ENCODE measurements around the gene OPTC.

The OPTC gene

GRCh38 chr1:203526572-203526971 lies 32.6 kb downstream of the OPTC start:
- TF ChIP-seq YY2 (tag by site-specific recombination; IDR thresholded peaks at IDR 0.05) (no peak), KLF1 (tag by site-specific recombination; IDR thresholded peaks at IDR 0.05) (peak; percentile 55), ZBTB7A (tag by site-specific recombination; IDR thresholded peaks at IDR 0.05; ENCODE audit: low read depth) (no peak), GLIS1 (tag by site-specific recombination; IDR thresholded peaks at IDR 0.05) (0 out of 2 replicates have a peak, but pooled peaks have one; percentile 19), ZNF654 (tag by site-specific recombination; IDR thresholded peaks at IDR 0.05; ENCODE audit: low read depth) (no peak)
- POLR2A ChIA-PET: no interaction called here
- Histone ChIP-seq H3K27ac (ENCODE audit: extremely low read depth, low read depth, low read length) (no peak overlapping the region), H3K4me1 (ENCODE audit: control insufficient read depth, insufficient read depth, low read length) (no peaks in the 10 kb centered on the region; the same call in 1 of the 2 replicates), H3K9me3 (ENCODE audit: control insufficient read depth, insufficient read depth, low read depth, low read length) (no peaks in the 10 kb centered on the region), H3K36me3 (ENCODE audit: control insufficient read depth in 2 of 2, insufficient read depth in 1 of 2, low read length in 2 of 2) (no peaks in the 10 kb centered on the region), H3K4me3 (ENCODE audit: low read depth, low read length) (no peak overlapping the region)
- CTCF ChIA-PET: interaction anchor here (0.6 to 1.0 kb wide), 3 partner anchors 176 to 217 kb away, joined by 3 to 4 read pairs (median 3); no protein-coding TSS in a partner anchor

DNA sequence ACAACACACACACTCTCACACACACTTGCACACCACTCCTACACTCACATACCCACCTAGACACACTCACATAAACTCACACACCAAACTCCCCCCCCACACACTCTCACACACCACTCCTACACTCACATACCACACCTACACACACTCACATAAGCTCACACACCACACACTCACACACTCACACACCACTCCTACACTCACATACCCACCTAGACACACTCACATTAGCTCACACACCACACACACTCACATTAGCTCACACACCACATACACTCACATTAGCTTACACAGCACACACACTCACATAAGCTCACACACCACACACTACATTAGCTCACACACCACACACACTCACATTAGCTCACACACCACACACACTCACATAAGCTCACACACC lies 33.1 kb downstream of the OPTC start:
- H3K36me3 ChIP-seq (ENCODE audit: control insufficient read depth in 2 of 2, insufficient read depth in 1 of 2, low read length in 2 of 2): no peaks in the 10 kb centered on the region
- CTCF ChIA-PET: interaction anchor here (0.6 to 1.0 kb wide), 3 partner anchors 175 to 218 kb away, joined by 3 to 4 read pairs (median 3); no protein-coding TSS in a partner anchor
- no peaks in the 10 kb centered on the region for H3K9me3 ChIP-seq (ENCODE audit: control insufficient read depth, insufficient read depth, low read depth, low read length)
- H3K4me1 ChIP-seq (ENCODE audit: control insufficient read depth, insufficient read depth, low read length): no peaks in the 10 kb centered on the region; the same call in 1 of the 2 replicates
- no peak overlapping the region for H3K4me3 ChIP-seq (ENCODE audit: low read depth, low read length)
- POLR2A ChIA-PET: no interaction called here
- H3K27ac ChIP-seq (ENCODE audit: extremely low read depth, low read depth, low read length): no peak overlapping the region
- TF ChIP-seq ZNF747 (tag by site-specific recombination; IDR thresholded peaks at IDR 0.05) (no peak), SALL2 (tag by site-specific recombination; IDR thresholded peaks at IDR 0.05; ENCODE audit: borderline replicate concordance) (0 out of 2 replicates have a peak, but pooled peaks have one; percentile 24), GLI2 (tag by site-specific recombination; IDR thresholded peaks at IDR 0.05; ENCODE audit: borderline replicate concordance, low read depth) (no peak), ZBTB20 (tag by site-specific recombination; IDR thresholded peaks at IDR 0.05) (no peak), ZNF335 (tag by site-specific recombination; conservative IDR thresholded peaks at IDR 0.05) (no peak), ZNF514 (tag by site-specific recombination; IDR thresholded peaks at IDR 0.05) (0 out of 2 replicates have a peak, but pooled peaks have one; percentile 4), ZBTB8A (tag by site-specific recombination; IDR thresholded peaks at IDR 0.05) (no peak), ZNF596 (tag by site-specific recombination; IDR thresholded peaks at IDR 0.05) (no peak), ZNF280C (tag by site-specific recombination; IDR thresholded peaks at IDR 0.05) (no peak), ZNF221 (tag by site-specific recombination; IDR thresholded peaks at IDR 0.05; ENCODE audit: borderline replicate concordance) (no peak), EGR2 (tag by site-specific recombination; IDR thresholded peaks at IDR 0.05; ENCODE audit: low read depth) (peak; percentile 100), ZNF146 (tag by site-specific recombination; IDR thresholded peaks at IDR 0.05) (no peak), ZNF585B (tag by site-specific recombination; IDR thresholded peaks at IDR 0.05) (no peak), PRDM4 (tag by site-specific recombination; IDR thresholded peaks at IDR 0.05) (no peak), ZNF548 (tag by site-specific recombination; IDR thresholded peaks at IDR 0.05) (no peak), ZEB2 (tag by site-specific recombination; IDR thresholded peaks at IDR 0.05) (no peak), GLI4 (tag by site-specific recombination; IDR thresholded peaks at IDR 0.05) (no peak), ZNF140 (tag by site-specific recombination; IDR thresholded peaks at IDR 0.05) (0 out of 2 replicates have a peak, but pooled peaks have one; percentile 9), KLF1 (tag by site-specific recombination; IDR thresholded peaks at IDR 0.05) (0 out of 2 replicates have a peak, but pooled peaks have one; percentile 7), KLF10 (tag by site-specific recombination; IDR thresholded peaks at IDR 0.05) (no peak), YY1 (tag by site-specific recombination; IDR thresholded peaks at IDR 0.05) (no peak)
- TF ChIP-seq, protein P1, sequence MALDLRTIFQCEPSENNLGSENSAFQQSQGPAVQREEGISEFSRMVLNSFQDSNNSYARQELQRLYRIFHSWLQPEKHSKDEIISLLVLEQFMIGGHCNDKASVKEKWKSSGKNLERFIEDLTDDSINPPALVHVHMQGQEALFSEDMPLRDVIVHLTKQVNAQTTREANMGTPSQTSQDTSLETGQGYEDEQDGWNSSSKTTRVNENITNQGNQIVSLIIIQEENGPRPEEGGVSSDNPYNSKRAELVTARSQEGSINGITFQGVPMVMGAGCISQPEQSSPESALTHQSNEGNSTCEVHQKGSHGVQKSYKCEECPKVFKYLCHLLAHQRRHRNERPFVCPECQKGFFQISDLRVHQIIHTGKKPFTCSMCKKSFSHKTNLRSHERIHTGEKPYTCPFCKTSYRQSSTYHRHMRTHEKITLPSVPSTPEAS (tag by site-specific recombination; IDR thresholded peaks at IDR 0.05): peak; percentile 88
- TF ChIP-seq, protein P2, sequence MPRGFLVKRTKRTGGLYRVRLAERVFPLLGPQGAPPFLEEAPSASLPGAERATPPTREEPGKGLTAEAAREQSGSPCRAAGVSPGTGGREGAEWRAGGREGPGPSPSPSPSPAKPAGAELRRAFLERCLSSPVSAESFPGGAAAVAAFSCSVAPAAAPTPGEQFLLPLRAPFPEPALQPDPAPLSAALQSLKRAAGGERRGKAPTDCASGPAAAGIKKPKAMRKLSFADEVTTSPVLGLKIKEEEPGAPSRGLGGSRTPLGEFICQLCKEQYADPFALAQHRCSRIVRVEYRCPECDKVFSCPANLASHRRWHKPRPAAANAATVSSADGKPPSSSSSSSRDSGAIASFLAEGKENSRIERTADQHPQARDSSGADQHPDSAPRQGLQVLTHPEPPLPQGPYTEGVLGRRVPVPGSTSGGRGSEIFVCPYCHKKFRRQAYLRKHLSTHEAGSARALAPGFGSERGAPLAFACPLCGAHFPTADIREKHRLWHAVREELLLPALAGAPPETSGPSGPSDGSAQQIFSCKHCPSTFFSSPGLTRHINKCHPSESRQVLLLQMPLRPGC (tag by site-specific recombination; IDR thresholded peaks at IDR 0.05): no peak
